ENCODE results near the gene NSUN7.

The NSUN7 gene

DNA sequence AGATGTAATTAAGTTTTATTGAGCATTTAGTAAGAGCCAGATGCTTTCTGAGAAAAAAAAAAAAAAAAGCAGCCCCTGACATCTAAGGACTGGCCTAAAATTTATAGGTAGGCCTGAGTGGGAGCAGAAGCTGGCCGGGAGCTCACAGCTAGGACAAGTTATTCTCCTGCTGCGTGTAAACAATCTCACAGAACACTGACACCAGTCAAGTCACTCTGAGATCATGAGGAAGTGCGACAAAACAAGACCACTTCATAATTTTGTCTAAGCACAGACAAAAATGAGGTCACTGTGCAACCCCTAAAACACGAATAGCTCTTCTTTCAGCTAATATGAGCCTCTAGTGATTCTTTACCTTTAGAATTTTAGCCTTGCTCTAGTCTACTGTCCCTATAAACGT lies 15.3 kb upstream of the NSUN7 start:
- H3K27ac ChIP-seq (ENCODE audit: low read length), result no peak overlapping the region
- TF ChIP-seq CTCF (IDR thresholded peaks at IDR 0.05; ENCODE audit: low read depth, low read length), result no peak
- TF ChIP-seq EZH2phosphoT487 (IDR thresholded peaks at IDR 0.05; ENCODE audit: low read depth), result no peak
- no peaks in the 10 kb centered on the region for H4K20me1 ChIP-seq (ENCODE audit: insufficient read depth, low read length)
- H2AFZ ChIP-seq (ENCODE audit: low read depth, low read length), result no peak overlapping the region
- no peaks in the 10 kb centered on the region for H3K36me3 ChIP-seq (replicated peaks; ENCODE audit: low read depth, low read length)
- H3K4me2 ChIP-seq (ENCODE audit: low read length), result no peak overlapping the region
- peaks cover 8% of the 10 kb centered on the region for H3K4me1 ChIP-seq (ENCODE audit: low read length)
- no peak overlapping the region for H3K4me3 ChIP-seq (ENCODE audit: low read length)
- no peaks in the 10 kb centered on the region for H3K79me2 ChIP-seq (ENCODE audit: low read length)
- no peak overlapping the region for H3K9ac ChIP-seq (ENCODE audit: low read length)
- peaks cover 8% of the 10 kb centered on the region for H3K27me3 ChIP-seq (ENCODE audit: low read depth, low read length)
- H3K9me3 ChIP-seq (ENCODE audit: insufficient read depth, low read length), result no peaks in the 10 kb centered on the region

- no peak overlapping the region for H3K4me2 ChIP-seq (ENCODE audit: low read length)
- no peaks in the 10 kb centered on the region for H3K9me3 ChIP-seq (ENCODE audit: insufficient read depth, low read length)
- H3K79me2 ChIP-seq (ENCODE audit: low read length), result no peaks in the 10 kb centered on the region
- H4K20me1 ChIP-seq (ENCODE audit: insufficient read depth, low read length), result no peaks in the 10 kb centered on the region
- H3K27me3 ChIP-seq (ENCODE audit: low read depth, low read length), result peaks cover 8% of the 10 kb centered on the region
- TF ChIP-seq EZH2phosphoT487 (IDR thresholded peaks at IDR 0.05; ENCODE audit: low read depth) (no peak), CTCF (IDR thresholded peaks at IDR 0.05; ENCODE audit: low read depth, low read length) (peak; percentile 71)
- H3K36me3 ChIP-seq (replicated peaks; ENCODE audit: low read depth, low read length), result no peaks in the 10 kb centered on the region
- no peak overlapping the region for H2AFZ ChIP-seq (ENCODE audit: low read depth, low read length)
- H3K4me3 ChIP-seq (ENCODE audit: low read length), result no peak overlapping the region
- H3K9ac ChIP-seq (ENCODE audit: low read length), result no peak overlapping the region
- H3K27ac ChIP-seq (ENCODE audit: low read length), result no peak overlapping the region
- H3K4me1 ChIP-seq (ENCODE audit: low read length), result peaks cover 3% of the 10 kb centered on the region; the same call in 1 of the 2 replicates
Measured at GRCh38 chr4:40736910-40737309, 12.8 kb upstream of the NSUN7 start.

GRCh38 chr4:40737879-40738278 lies 11.9 kb upstream of the NSUN7 start:
- no peak overlapping the region for H3K4me3 ChIP-seq (ENCODE audit: low read length)
- no peak overlapping the region for H2AFZ ChIP-seq (ENCODE audit: low read depth, low read length)
- no peak overlapping the region for H3K4me2 ChIP-seq (ENCODE audit: low read length)
- no peaks in the 10 kb centered on the region for H3K9me3 ChIP-seq (ENCODE audit: insufficient read depth, low read length)
- TF ChIP-seq EZH2phosphoT487 (IDR thresholded peaks at IDR 0.05; ENCODE audit: low read depth), result no peak
- no peak for TF ChIP-seq CTCF (IDR thresholded peaks at IDR 0.05; ENCODE audit: low read depth, low read length)
- H3K9ac ChIP-seq (ENCODE audit: low read length), result no peak overlapping the region
- peaks cover 3% of the 10 kb centered on the region; the same call in 1 of the 2 replicates for H3K4me1 ChIP-seq (ENCODE audit: low read length)
- H3K36me3 ChIP-seq (replicated peaks; ENCODE audit: low read depth, low read length), result no peaks in the 10 kb centered on the region
- H4K20me1 ChIP-seq (ENCODE audit: insufficient read depth, low read length), result no peaks in the 10 kb centered on the region
- no peaks in the 10 kb centered on the region for H3K79me2 ChIP-seq (ENCODE audit: low read length)
- peaks cover 8% of the 10 kb centered on the region for H3K27me3 ChIP-seq (ENCODE audit: low read depth, low read length)
- no peak overlapping the region for H3K27ac ChIP-seq (ENCODE audit: low read length)

DNA sequence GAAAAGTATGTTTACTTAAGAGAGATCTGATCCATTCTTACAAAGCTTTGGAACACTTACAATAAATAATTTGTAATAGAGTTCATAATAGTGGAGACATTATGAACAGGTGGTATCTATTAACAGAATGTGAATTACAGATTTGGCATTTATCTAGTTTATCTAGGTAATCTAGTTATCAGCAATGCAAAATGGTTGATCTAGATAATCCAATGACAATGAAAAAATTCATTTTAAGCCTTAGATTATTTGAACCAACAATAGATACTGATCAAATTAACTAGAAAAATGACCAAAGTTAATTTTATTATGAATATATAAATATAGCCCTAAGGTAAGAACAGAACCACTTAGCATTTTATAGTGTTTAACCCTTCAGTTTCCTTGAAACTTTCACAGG lies 10.4 kb upstream of the NSUN7 start:
- Histone ChIP-seq H3K36me3 (replicated peaks; ENCODE audit: low read depth, low read length) (no peaks in the 10 kb centered on the region), H3K9ac (ENCODE audit: low read length) (no peak overlapping the region), H3K27ac (ENCODE audit: low read length) (no peak overlapping the region), H3K4me3 (ENCODE audit: low read length) (no peak overlapping the region), H3K4me1 (ENCODE audit: low read length) (peaks cover 3% of the 10 kb centered on the region; the same call in 1 of the 2 replicates), H3K79me2 (ENCODE audit: low read length) (no peaks in the 10 kb centered on the region), H3K27me3 (ENCODE audit: low read depth, low read length) (peaks cover 8% of the 10 kb centered on the region), H3K9me3 (ENCODE audit: insufficient read depth, low read length) (no peaks in the 10 kb centered on the region), H4K20me1 (ENCODE audit: insufficient read depth, low read length) (no peaks in the 10 kb centered on the region), H3K4me2 (ENCODE audit: low read length) (no peak overlapping the region), H2AFZ (ENCODE audit: low read depth, low read length) (no peak overlapping the region)
- TF ChIP-seq CTCF (IDR thresholded peaks at IDR 0.05; ENCODE audit: low read depth, low read length), result no peak
- TF ChIP-seq EZH2phosphoT487 (IDR thresholded peaks at IDR 0.05; ENCODE audit: low read depth), result no peak

All from OCI-LY3 (cell line).